NCI-H146 (cell line): Measurements from ENCODE around the gene ADAMTS17.

Source experiments
- DNase-seq: peaks from one replicate; lab custom pipeline; 2025; lab: John Stamatoyannopoulos, UW

ADAMTS17 gene

GRCh38 chr15:100309109-100310040 is 32.4 kb downstream of the ADAMTS17 start:
- peak; percentile 51 for DNase-seq

DNA sequence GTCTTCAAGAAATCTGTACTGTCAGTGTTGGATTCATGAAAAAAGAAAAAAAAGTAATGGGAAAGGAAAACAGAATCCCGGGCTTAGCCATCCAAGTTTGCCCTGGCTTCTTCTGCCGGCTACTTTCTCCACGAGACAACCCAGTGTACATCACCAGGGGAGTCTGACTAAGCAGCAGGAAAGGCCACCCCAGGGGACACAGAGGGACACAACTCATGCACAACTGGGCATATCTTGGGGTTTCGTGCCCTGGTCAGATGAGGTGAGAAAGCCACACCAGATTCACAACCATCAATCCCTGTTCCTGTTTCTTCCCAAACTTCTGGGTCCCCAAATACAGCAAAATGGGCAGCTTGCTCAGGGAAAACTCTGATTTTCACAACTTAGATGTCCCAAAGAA is 33.2 kb downstream of the ADAMTS17 start:
- DNase-seq: no peak

GRCh38 chr15:100308213-100308600 is 33.6 kb downstream of the ADAMTS17 start:
- no peak for DNase-seq

DNA sequence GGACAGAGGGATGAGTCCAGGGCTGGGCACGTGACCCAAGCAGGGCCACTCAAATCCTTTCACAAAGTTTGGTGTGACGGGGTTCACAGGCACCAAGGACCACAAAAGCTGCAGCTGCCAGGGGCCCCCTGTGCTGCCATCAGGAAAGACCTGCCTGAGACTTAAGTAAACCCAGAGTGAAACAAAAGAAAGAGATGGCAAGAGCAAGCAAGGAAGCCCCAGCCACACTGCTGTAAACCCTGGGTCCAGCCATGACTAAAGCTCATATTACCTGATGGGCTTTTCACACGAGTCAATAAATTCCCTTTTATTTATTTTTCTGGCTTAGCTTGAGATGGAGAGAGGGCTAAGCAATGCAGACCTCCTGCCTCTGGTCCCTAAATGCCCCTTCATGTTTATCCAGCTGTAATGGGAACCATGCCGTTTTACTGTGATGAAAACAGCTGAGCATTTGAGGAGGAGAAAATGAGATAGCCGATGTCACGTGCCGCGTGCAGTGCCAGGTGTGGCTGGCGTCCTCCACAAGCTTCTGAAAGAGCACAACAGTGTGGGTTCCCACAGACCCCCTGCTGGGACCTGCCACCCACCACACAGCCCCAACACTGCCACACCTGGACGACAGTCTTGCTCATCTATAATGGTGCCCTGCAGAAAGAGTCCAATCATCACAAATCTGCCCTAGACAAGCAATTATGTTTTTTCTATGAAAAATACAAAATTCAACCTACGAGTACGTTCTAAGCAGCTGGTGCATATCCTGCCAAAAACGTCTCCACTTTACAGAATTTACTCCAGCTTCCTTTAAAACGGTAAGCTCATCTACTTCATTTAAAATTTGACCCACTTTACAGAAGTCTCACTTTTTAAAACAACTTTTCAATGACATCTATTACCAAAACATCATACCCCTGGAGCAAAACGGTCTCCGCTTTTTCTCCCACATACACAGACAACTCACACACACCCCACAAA is 34.2 kb downstream of the ADAMTS17 start:
- peak; percentile 97 for DNase-seq

DNA sequence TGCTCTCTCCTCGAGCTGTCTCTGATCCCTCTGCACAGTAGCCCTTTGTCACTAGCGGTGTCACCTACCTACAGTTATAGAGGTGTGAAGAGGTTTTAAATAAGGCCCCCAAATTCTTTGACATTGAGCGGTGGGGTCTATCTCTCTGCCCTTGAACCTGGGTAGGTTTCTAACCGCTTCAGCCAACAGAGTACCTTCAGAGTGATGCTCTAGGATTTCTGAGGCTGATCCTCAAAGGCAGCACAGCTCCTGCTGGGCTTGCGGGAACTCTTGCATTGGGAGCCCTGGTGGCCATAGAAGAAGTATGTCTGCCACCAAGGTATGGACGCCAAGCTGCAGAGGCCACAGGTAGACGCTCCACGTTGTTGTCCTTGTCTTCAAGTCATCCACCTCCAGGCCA is 35.7 kb downstream of the ADAMTS17 start:
- no peak for DNase-seq

DNA sequence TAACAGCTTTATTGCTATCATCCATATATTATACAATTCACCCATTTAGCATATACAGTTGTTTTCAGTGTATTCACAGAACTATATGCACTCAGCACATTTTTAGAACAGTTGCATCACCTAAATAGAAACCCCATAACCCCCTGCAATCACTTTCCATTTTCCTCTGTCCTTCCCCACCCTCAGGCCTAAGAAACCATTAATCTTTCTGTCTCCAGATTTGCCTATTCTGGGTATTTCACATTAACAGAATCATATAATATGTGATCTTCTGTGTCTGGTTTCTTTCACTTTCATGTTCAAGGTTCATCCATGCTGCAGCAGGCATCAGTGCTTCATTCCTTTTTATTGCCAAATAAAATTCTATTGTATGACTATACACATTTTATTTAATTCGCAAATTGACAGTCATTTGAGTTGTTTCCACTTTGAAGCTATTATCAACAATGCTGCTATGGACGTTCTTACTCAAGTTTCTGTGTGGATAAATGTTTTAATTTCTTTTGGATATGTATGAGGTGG is 39.8 kb downstream of the ADAMTS17 start:
- DNase-seq: no peak

- DNase-seq: no peak
Observed at GRCh38 chr15:100298257-100298656, 43.5 kb downstream of the ADAMTS17 start.

DNA sequence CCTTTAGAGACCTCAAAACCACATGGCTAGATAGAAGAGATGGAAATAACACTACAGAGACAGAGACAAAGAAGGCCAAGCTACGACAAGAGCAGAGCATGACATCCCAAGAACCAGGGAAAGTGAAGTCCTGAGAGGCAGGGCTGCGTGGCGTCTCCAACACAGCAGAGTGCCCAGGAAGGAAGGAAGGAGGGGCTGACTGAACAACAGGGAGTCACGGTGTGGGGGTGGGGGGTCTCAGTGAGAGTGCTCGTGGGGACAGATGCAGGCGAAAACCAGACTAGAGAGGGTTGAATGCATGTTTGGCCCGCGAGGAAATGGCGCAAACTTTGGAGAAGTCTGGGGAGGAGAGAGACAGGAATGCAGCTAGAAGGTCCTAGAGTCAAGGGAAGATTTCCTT is 44.0 kb downstream of the ADAMTS17 start:
- DNase-seq: no peak

- DNase-seq: no peak
Observed at GRCh38 chr15:100295939-100296565, 45.7 kb downstream of the ADAMTS17 start.

DNA sequence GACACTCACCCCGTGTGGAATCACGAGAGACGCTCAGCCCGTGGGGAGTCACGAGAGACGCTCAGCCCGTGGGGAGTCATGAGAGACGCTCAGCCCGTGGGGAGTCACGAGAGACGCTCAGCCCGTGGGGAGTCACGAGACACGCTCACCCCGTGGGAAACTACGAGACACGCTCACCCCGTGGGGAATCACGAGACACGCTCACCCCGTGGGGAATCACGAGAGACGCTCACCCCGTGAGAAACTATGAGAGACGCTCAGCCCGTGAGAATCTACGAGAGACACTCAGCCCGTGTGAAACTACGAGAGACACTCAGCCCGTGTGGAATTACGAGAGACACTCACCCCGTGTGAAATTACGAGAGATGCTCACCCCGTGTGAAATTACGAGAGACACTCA is 49.8 kb downstream of the ADAMTS17 start:
- DNase-seq: no peak

DNA sequence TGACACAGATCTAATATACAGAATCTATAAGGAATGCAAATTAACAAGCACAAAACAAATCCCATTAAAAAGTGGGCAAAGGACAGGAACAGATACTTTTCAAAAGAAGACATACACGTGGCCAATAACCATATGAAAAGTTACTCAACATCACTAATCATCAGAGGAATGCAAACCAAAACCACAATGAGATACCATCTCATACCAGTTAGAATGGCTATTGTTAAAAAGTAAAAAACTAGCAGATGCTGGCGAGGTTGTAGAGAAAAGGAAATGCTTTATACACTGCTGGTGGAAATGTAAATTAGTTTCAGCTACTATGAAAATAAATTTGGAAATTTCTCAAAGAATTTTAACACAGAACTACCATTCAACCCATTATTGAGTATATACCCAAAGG is 50.7 kb downstream of the ADAMTS17 start:
- no peak for DNase-seq

GRCh38 chr15:100285641-100286295 is 56.0 kb downstream of the ADAMTS17 start:
- no peak for DNase-seq

- no peak for DNase-seq
Observed at GRCh38 chr15:100284701-100285100, 57.1 kb downstream of the ADAMTS17 start.

DNA sequence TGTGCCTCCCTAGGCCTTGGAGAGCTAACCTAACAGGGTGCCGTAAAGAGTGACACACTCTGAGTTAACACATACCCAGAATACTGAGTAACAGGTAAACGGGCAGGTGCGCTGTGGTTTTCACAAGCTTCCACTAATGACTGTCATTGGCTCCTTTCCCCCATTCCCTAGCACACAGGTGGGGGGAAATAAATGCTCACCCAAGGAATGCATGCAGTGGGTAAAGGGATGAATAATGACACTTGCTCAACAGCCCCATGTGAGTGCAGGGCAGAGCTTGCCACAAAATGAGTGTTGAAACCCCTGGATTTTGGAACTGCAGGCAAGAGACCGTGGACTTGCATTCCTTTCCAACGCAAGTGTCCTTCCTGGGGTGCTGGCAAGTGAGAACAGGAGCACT is 57.6 kb downstream of the ADAMTS17 start:
- DNase-seq: no peak

DNA sequence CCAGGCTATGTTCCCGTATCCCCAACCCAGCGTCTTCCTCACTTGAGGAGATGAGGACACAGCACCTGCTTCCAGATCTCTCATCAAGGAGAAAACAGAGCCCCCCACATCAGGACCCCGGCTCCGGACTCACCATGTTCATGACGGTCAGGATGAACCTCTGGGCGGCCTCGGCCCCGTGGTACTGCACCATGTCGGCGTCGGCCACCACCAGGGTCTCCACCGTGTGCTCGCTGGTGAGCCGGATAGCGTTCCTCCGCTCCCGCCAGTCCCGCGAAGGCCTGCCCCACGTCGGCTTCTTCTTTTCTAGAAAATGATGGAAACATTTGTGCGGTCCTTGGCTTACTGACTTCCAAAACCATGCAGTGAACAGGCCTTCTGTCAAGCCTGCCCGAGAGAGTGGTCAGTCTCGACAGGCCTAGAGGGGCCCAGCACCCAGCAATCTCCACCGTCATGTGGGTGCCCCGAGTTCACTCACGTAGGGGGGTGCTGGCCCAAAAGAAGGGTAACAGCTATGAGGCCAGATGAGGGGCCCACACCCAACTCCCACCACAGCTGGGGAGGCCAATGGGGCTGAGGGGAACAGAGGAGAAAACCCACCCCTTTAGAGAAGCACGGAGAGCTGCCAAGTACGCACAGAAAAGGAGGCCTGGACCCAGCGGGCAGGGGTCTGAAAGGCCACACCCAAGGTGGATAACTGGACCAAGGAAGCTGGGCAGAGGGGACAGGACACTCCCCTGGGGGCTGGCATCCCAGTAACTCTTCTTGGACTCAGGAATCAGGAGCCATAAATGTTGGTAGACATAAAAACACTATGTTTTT is 60.5 kb downstream of the ADAMTS17 start:
- DNase-seq: no peak

GRCh38 chr15:100279849-100280248 is 61.9 kb downstream of the ADAMTS17 start:
- no peak for DNase-seq

- no peak for DNase-seq
Observed at GRCh38 chr15:100279446-100279845, 62.3 kb downstream of the ADAMTS17 start.

DNA sequence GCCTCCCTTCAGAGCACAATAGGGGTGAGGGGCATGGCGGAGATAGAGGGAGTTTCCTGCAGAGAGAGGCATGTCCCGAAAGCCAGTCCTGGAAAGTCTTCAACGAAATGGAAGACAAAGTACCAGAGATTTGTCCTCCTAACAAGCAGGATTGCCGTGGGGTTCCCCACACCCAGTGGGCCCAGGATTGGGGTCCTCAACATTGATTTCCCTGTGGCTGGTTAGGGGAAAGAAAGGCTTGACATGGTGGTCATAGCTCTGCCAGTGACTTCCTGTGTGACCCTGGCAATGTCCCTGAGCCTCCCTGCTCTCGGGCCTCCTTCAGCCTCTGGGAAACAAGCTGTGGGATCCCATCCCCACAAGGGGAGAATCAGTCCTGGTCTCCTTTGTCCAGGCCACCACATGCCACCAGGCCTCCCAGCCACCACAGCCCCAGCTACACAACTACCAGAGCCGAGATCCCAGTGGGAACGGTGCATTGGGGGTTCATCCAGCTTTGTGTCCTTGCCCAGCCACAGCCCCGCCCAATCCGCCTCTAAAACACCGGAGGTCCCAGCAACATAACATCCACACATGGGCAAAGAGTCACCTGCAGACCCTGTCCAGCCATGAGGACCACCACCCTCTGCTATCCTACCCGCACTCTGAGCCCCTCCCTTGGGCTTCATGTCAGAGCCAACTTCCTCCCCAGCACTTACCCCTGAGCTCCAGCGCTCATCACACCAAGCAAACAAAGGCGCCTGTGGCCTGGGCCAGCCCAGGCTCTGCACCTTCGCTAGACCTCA is 63.0 kb downstream of the ADAMTS17 start:
- DNase-seq: no peak

DNA sequence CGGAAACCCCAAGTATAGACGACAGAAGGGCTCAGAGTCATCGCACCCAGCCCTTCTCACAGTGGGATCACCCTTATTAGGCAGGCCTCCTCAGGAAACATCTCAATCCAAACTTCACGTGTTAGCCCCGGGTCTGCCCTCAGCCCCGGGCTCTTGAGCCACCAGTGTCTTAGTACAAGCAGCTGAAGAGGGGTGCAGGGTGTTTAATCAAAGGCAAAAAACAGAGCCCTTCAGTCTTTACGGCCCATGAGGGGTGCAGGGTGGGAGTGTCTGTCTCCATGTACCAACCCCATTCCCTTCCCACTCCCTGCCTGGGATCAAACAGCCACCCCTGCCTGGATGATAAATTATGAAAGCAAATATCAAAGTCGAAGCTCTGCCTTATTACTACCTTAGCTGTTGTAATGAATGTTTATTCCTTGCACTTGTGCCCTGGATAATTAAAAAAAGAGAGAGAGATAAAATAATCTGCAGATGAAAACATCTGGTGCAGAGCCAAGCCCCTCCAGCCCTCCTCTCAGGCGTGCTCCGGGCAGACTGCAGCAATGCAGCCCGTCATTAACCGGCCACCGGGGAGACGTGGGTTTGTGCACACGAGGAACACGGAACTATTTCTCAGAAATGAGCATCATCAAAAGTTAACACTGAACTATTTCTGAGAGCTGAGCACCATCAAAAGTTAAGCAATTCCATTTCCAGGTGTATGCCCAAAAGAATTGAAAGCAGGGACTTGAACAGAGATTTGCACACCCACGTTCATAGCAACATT is 64.5 kb downstream of the ADAMTS17 start:
- no peak for DNase-seq
